Gastrocnemius medialis (tissue), 4 donors: ENCODE measurements around the gene ZNF485. TPM values are rescaled to one million over a fixed set of nuclear protein-coding genes. Genes with fewer than 3 reads are reported as not detected.

Experiments
- ATAC-seq, 2 donors: fragments of 150-250 bp; one replicate each; pipeline ENCODE4 v1.9.1; 2016
- DNase-seq, 2 donors: peaks; one replicate each; pipeline ENCODE4 v3.0.0-alpha.2; 2019
- H3K27ac ChIP-seq, 4 donors: fragments of 200-600 bp; sonication (generic); 1 replicate in 1 of 4; 2 replicates in 3 of 4; pipeline ENCODE4 v1.5.1; 2016 to 2018; ENCODE audit warnings: mild to moderate bottlenecking in 2 of 4, moderate library complexity in 1 of 4
- H3K27me3 ChIP-seq, 3 donors: fragments of 200-600 bp; sonication (generic) in 2 of 3; 1 replicate in 1 of 3; 2 replicates in 2 of 3; pipeline versions ENCODE4 v1.5.1 to v1.6.0; 2016 to 2019; ENCODE audit warnings: mild to moderate bottlenecking in 1 of 3, moderate library complexity in 1 of 3
- H3K36me3 ChIP-seq, 2 donors: fragments of 200-600 bp; sonication (generic) in 1 of 2; one replicate each; pipeline ENCODE4 v1.5.1; 2017 to 2018
- H3K4me1 ChIP-seq, 2 donors: fragments of 200-600 bp; sonication (generic) in 1 of 2; one replicate each; pipeline ENCODE4 v1.5.1; 2016 to 2017; ENCODE audit warnings: mild to moderate bottlenecking in 2 of 2
- H3K4me3 ChIP-seq, 4 donors: fragments of 200-600 bp; sonication (generic) in 3 of 4; 1 replicate in 1 of 4; 2 replicates in 3 of 4; pipeline ENCODE4 v1.5.1; 2016 to 2019; ENCODE audit warnings: mild to moderate bottlenecking in 2 of 4
- H3K9me3 ChIP-seq, 3 donors: fragments of 200-600 bp; sonication (generic) in 2 of 3; 1 replicate in 1 of 3; 2 replicates in 2 of 3; pipeline ENCODE4 v1.5.1; 2016 to 2019
- POLR2A ChIP-seq, 2 donors: fragments of 450-650 bp; IDR thresholded peaks; one replicate each; pipeline ENCODE4 v1.6.1; 2017; ENCODE audit warnings: antibody characterized with exemption in 2 of 2, mild to moderate bottlenecking in 2 of 2, moderate library complexity in 2 of 2
- in situ Hi-C, 4 donors: fragments of 200-750 bp; cut with MboI; loops; one replicate each; pipeline versions ENCODE4 v1.15.0 to v1.8.0; 2017; ENCODE audit warnings: low sequenced_read_pairs in 4 of 4
- intact Hi-C: fragments of 100-400 bp; cut with DNase I; formaldehyde crosslinking; loops from one replicate; pipeline ENCODE4 v1.15.1; 2023; ENCODE audit warnings: low total_unique reads
- total RNA-seq, 4 donors: library from RNA; depleted of rRNA; stranded (reverse); fragments of >200 nt; gene quantifications; one replicate each; pipeline versions ENCODE4 v1.1.0 to v1.2.3, GENCODE V29; 2016
- TF ChIP-seq, protein P1 (sequence below), 5 experiments: fragments of 450-650 bp in 3 of 5; fragments of 200-600 bp in 2 of 5; sonication (generic) in 2 of 5; IDR thresholded peaks in 4 of 5; conservative IDR thresholded peaks in 1 of 5; 1 replicate in 4 of 5; 2 replicates in 1 of 5; pipeline ENCODE4 v1.5.1; 2016 to 2019; ENCODE audit warnings: antibody characterized with exemption in 5 of 5, mild to moderate bottlenecking in 3 of 5, moderate library complexity in 3 of 5

The ZNF485 gene
- total RNA-seq, 4 donors from 2014 or later: 2.6 to 3.7 (median 2.9) TPM

DNA sequence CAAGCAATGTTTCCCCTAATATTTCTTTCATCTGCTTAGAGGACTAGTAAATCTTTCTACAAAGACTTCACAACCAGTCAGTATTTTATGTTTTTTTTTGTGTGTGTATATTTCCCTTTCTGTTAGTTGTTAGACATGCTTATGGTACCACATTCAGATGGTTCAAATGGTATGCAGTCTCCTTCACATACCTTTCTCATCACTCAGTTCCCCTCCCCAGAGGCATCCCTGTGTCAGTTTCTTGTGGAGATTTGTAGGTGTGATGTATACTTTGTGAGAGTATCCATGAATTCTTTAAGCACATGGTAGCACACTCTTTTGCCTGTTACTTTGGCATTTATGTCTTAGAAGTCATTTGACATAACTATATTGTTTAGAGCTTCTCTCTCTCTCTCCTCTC is 4.4 kb downstream of the ZNF485 start:
- no peak for ATAC-seq
- DNase-seq: no peak
- Histone ChIP-seq H3K4me1 (peaks cover 9 to 10% of the 10 kb centered on the region in 2 donors), H3K4me3 (no peak overlapping the region), H3K9me3 (no peaks in the 10 kb centered on the region), H3K27me3 (no peaks in the 10 kb centered on the region), H3K27ac (no peak overlapping the region), H3K36me3 (peaks cover 4 to 69% of the 10 kb centered on the region in 2 donors)
- TF ChIP-seq POLR2A (IDR thresholded peaks at IDR 0.05): no peak
- TF ChIP-seq, protein P1, sequence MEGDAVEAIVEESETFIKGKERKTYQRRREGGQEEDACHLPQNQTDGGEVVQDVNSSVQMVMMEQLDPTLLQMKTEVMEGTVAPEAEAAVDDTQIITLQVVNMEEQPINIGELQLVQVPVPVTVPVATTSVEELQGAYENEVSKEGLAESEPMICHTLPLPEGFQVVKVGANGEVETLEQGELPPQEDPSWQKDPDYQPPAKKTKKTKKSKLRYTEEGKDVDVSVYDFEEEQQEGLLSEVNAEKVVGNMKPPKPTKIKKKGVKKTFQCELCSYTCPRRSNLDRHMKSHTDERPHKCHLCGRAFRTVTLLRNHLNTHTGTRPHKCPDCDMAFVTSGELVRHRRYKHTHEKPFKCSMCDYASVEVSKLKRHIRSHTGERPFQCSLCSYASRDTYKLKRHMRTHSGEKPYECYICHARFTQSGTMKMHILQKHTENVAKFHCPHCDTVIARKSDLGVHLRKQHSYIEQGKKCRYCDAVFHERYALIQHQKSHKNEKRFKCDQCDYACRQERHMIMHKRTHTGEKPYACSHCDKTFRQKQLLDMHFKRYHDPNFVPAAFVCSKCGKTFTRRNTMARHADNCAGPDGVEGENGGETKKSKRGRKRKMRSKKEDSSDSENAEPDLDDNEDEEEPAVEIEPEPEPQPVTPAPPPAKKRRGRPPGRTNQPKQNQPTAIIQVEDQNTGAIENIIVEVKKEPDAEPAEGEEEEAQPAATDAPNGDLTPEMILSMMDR (IDR thresholded peaks at IDR 0.05 in 4 of 5, conservative IDR thresholded peaks at IDR 0.05 in 1 of 5): no peak
- intact Hi-C loops: no loop called here
- in situ Hi-C loops: no loop called here

DNA sequence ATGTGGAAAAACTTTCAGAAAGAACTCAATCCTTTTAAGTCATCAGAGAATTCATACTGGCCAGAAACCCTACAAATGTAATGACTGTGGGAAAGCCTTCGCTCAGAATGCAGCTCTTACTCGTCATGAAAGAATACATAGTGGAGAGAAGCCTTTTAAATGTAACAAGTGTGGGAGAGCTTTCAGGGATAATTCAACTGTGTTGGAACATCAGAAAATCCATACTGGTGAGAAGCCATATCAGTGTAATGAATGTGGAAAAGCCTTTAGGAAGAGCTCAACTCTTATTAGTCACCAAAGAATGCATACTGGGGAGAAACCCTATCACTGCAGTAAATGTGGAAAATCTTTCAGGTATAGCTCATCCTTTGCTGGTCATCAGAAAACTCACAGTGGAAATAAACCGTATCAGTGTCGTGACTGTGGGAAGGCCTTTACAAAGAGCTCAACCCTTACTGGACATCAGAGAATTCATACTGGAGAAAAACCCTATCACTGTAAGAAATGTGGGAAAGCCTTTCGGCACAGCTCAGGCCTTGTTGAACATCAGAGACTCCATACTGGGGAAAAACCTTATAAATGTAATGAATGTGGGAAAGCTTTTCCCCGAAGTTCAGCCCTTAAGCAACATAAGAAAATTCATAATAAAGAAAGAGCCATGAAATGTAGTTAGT is 10.6 kb downstream of the ZNF485 start:
- Histone ChIP-seq H3K27ac (no peak overlapping the region), H3K9me3 (peaks cover 0 to 7% (median 0%) of the 10 kb centered on the region in 3 donors), H3K4me1 (no peaks in the 10 kb centered on the region), H3K36me3 (peaks cover 6 to 56% of the 10 kb centered on the region in 2 donors), H3K27me3 (no peaks in the 10 kb centered on the region), H3K4me3 (no peak overlapping the region)
- in situ Hi-C loops: no loop called here
- no peak for DNase-seq
- TF ChIP-seq, protein P1 (IDR thresholded peaks at IDR 0.05 in 4 of 5, conservative IDR thresholded peaks at IDR 0.05 in 1 of 5): no peak
- TF ChIP-seq POLR2A (IDR thresholded peaks at IDR 0.05): no peak
- ATAC-seq: no peak
- intact Hi-C loops: no loop called here

DNA sequence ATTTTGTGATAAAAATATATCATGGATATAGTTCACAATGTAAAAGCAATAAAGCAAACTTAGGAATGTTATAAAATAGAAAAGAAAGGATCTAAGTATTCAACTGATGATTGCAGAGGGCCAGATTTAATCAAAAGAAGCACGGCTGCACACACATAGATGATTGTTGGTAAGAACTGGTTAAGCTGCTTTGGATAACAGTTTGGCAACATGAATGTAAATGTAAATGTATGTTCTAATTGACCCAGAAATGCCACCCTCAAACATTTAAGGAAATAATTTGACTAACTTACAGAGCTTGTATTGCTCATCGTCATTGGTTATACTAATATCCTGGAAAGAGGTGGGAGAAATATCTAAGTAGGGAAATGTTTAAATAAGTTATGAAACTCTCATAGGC is 13.1 kb downstream of the ZNF485 start:
- in situ Hi-C loops: no loop called here
- Histone ChIP-seq H3K4me3 (no peak overlapping the region), H3K36me3 (peaks cover 3 to 32% of the 10 kb centered on the region in 2 donors), H3K4me1 (no peaks in the 10 kb centered on the region), H3K27me3 (no peaks in the 10 kb centered on the region), H3K27ac (no peak overlapping the region), H3K9me3 (peaks cover 0 to 7% (median 0%) of the 10 kb centered on the region in 3 donors)
- intact Hi-C loops: no loop called here
- DNase-seq: no peak
- no peak for ATAC-seq
- no peak for TF ChIP-seq POLR2A (IDR thresholded peaks at IDR 0.05)

DNA sequence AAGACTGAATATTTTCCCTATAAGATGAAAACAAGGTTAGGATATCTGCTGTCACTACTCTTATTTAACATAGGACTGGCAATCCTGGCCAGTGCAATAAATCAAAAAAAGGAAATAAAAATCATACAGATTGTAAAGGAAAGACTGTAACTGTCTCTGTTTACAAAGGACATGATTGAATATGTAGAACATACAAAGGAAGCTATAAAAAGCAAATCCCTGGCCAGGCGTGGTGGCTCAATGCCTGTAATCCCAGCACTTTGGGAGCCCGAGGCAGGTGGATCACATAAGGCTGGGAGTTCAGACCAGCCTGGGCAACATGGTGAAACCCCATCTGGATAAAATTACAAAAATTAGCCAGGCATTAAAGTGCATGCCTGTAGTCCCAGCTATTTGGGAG is 15.8 kb downstream of the ZNF485 start:
- intact Hi-C loops (no loop called here), in situ Hi-C loops (no loop called here)
- H3K9me3 ChIP-seq: no peaks in the 10 kb centered on the region

DNA sequence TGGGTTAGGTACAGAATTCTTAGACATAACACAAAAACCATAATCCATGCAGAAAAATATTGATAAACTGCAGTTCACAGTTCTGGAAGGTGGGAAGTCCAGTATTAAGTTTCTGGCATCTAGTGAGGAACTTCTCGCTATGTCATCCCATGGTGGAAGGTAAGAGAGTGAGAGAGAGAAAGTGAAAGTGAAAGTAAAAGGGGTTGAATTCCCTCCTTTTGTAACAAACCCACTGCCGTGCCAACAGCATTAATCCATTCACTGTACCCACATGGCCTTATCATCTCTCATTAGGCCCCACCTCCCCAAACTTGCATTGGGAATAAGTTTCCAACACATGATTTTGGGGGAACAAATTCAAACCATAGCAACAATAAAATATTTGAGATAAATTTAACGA is 17.1 kb downstream of the ZNF485 start:
- in situ Hi-C loops (no loop called here), intact Hi-C loops (no loop called here)
- H3K27ac ChIP-seq: no peak overlapping the region
- H3K4me3 ChIP-seq: peak overlapping the region; percentile 0 to 17 (median 6)
- ATAC-seq (no peak), DNase-seq (no peak)
- H3K27me3 ChIP-seq: no peaks in the 10 kb centered on the region
- H3K36me3 ChIP-seq: no peaks in the 10 kb centered on the region
- no peaks in the 10 kb centered on the region for H3K9me3 ChIP-seq
- H3K4me1 ChIP-seq: no peaks in the 10 kb centered on the region
- TF ChIP-seq POLR2A (IDR thresholded peaks at IDR 0.05): no peak

More for the DNA sequence above, 15.8 kb downstream of the ZNF485 start:
- no peaks in the 10 kb centered on the region for H3K27me3 ChIP-seq
- H3K4me1 ChIP-seq: no peaks in the 10 kb centered on the region
- ATAC-seq (no peak), DNase-seq (no peak)
- H3K36me3 ChIP-seq: peaks cover 1 to 5% of the 10 kb centered on the region in 2 donors
- no peak for TF ChIP-seq POLR2A (IDR thresholded peaks at IDR 0.05)
- TF ChIP-seq, protein P1 (IDR thresholded peaks at IDR 0.05 in 4 of 5, conservative IDR thresholded peaks at IDR 0.05 in 1 of 5): no peak
- no peak overlapping the region for H3K27ac ChIP-seq
- H3K4me3 ChIP-seq: no peak overlapping the region

DNA sequence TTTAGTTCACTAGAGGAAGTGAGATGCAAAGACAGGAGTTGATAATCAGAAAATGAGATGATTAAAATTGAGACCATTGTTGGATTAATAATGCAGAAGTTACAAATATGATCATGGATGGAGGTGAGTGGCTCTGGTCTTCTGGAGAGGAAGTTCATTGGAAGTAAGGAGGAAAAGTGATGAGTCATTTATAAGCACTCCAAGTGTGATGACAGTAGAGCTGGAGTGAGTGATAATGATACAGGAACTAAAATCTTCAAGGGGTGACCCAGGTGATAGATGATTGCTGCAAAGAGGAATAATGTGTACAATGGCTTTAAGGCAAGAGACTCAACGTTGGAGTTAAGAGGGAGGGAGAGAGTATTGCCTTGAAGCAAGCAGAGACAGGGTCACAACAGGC is 21.7 kb downstream of the ZNF485 start:
- Histone ChIP-seq H3K27ac (no peak overlapping the region), H3K9me3 (no peaks in the 10 kb centered on the region), H3K27me3 (no peaks in the 10 kb centered on the region), H3K4me1 (no peaks in the 10 kb centered on the region), H3K4me3 (no peak overlapping the region), H3K36me3 (no peaks in the 10 kb centered on the region)
- ATAC-seq (no peak), DNase-seq (no peak)
- TF ChIP-seq, protein P1 (IDR thresholded peaks at IDR 0.05 in 4 of 5, conservative IDR thresholded peaks at IDR 0.05 in 1 of 5): no peak
- TF ChIP-seq POLR2A (IDR thresholded peaks at IDR 0.05): no peak
- intact Hi-C loops: no loop called here
- in situ Hi-C loops: no loop called here
